ENCODE data around the gene DNAJC27. TPM values are rescaled to one million over a fixed set of nuclear protein-coding genes. Genes with fewer than 3 reads are reported as not detected.

The DNAJC27 gene
- total and polyA plus RNA-seq, 2 donors (not counting 1 experiment from before 2014, with no cell fraction given): 6.0 to 16.6 TPM

GRCh38 chr2:24959761-24960160 lies 12.0 kb downstream of the DNAJC27 start:
- H3K27ac Mint-ChIP-seq: no peak overlapping the region
- no peak overlapping the region for H2AFZ ChIP-seq (ENCODE audit: insufficient read depth, low read depth, low read length, poor library complexity, severe bottlenecking)
- no peaks in the 10 kb centered on the region for H3K79me2 ChIP-seq (ENCODE audit: control insufficient read depth, insufficient read depth, low read length)
- no peak overlapping the region for H3K9ac ChIP-seq (ENCODE audit: low read length)
- ATAC-seq (ENCODE audit: low read depth) (no peak), DNase-seq (no peak)
- peaks cover 11% of the 10 kb centered on the region for H3K9me3 Mint-ChIP-seq (ENCODE audit: insufficient read depth)
- no peak for TF ChIP-seq CTCF (IDR thresholded peaks at IDR 0.05)
- no peak for TF ChIP-seq EZH2 (IDR thresholded peaks at IDR 0.05; ENCODE audit: borderline replicate concordance, insufficient read depth, low read depth, low read length, poor library complexity, severe bottlenecking)
- ChIA-PET POLR2A (no interaction called here), CTCF (no interaction called here)
- no peak overlapping the region for H3K27ac ChIP-seq (ENCODE audit: low read length in 2 of 2)
- H3K27me3 Mint-ChIP-seq: no peaks in the 10 kb centered on the region
- H3K4me3 Mint-ChIP-seq: no peak overlapping the region
- intact Hi-C loops (cut with micrococcal nuclease): no loop called here
- H3K36me3 ChIP-seq (replicated peaks in 1 of 2; ENCODE audit: control extremely low read depth in 1 of 2, control insufficient read depth in 1 of 2, extremely low read depth in 1 of 2, insufficient read depth in 2 of 2, low read length in 1 of 2): peaks cover 17 to 68% of the 10 kb centered on the region in 2 experiments
- H3K9me3 ChIP-seq (ENCODE audit: control extremely low read depth in 1 of 3, control insufficient read depth in 2 of 3, insufficient read depth in 1 of 3, low read length in 2 of 3): peaks cover 2 to 9% (median 3%) of the 10 kb centered on the region in 3 donors
- no peaks in the 10 kb centered on the region for H3K4me1 Mint-ChIP-seq
- H4K20me1 ChIP-seq (ENCODE audit: control insufficient read depth, insufficient read depth, low read length, poor library complexity, severe bottlenecking): no peaks in the 10 kb centered on the region
- H3K4me3 ChIP-seq (ENCODE audit: control extremely low read depth in 1 of 5, extremely low read depth in 1 of 5, insufficient read depth in 1 of 5, low read depth in 2 of 5, low read length in 4 of 5): no peak overlapping the region
- no peak overlapping the region for H3K4me2 ChIP-seq (replicated peaks; ENCODE audit: low read depth, low read length, poor library complexity, severe bottlenecking)
- H3K4me1 ChIP-seq (ENCODE audit: control insufficient read depth in 2 of 2, insufficient read depth in 2 of 2, low read length in 2 of 2): no peaks in the 10 kb centered on the region
- H3K27me3 ChIP-seq (replicated peaks in 1 of 4; ENCODE audit: control extremely low read depth in 1 of 4, control insufficient read depth in 3 of 4, insufficient read depth in 4 of 4, low read length in 3 of 4): no peaks in the 10 kb centered on the region

- Histone ChIP-seq H3K9me3 (ENCODE audit: control extremely low read depth in 1 of 3, control insufficient read depth in 2 of 3, insufficient read depth in 1 of 3, low read length in 2 of 3) (peaks cover 2 to 13% (median 7%) of the 10 kb centered on the region in 3 donors), H3K4me1 (ENCODE audit: control insufficient read depth in 2 of 2, insufficient read depth in 2 of 2, low read length in 2 of 2) (no peaks in the 10 kb centered on the region), H4K20me1 (ENCODE audit: control insufficient read depth, insufficient read depth, low read length, poor library complexity, severe bottlenecking) (no peaks in the 10 kb centered on the region), H3K36me3 (replicated peaks in 1 of 2; ENCODE audit: control extremely low read depth in 1 of 2, control insufficient read depth in 1 of 2, extremely low read depth in 1 of 2, insufficient read depth in 2 of 2, low read length in 1 of 2) (peaks cover 21 to 74% of the 10 kb centered on the region in 2 experiments), H3K9ac (ENCODE audit: low read length) (no peak overlapping the region), H3K79me2 (ENCODE audit: control insufficient read depth, insufficient read depth, low read length) (no peaks in the 10 kb centered on the region), H3K4me3 (ENCODE audit: control extremely low read depth in 1 of 5, extremely low read depth in 1 of 5, insufficient read depth in 1 of 5, low read depth in 2 of 5, low read length in 4 of 5) (no peak overlapping the region), H3K27me3 (replicated peaks in 1 of 4; ENCODE audit: control extremely low read depth in 1 of 4, control insufficient read depth in 3 of 4, insufficient read depth in 4 of 4, low read length in 3 of 4) (no peaks in the 10 kb centered on the region), H3K4me2 (replicated peaks; ENCODE audit: low read depth, low read length, poor library complexity, severe bottlenecking) (no peak overlapping the region), H3K27ac (ENCODE audit: low read length in 2 of 2) (no peak overlapping the region), H2AFZ (ENCODE audit: insufficient read depth, low read depth, low read length, poor library complexity, severe bottlenecking) (no peak overlapping the region)
- POLR2A ChIA-PET: no interaction called here
- CTCF ChIA-PET: no interaction called here
- no peak overlapping the region for H3K4me3 Mint-ChIP-seq
- no peaks in the 10 kb centered on the region for H3K4me1 Mint-ChIP-seq
- WGBS (ENCODE audit: insufficient coverage): 92% methylated on average over 2 of the region's 3 CpGs
- H3K27ac Mint-ChIP-seq: no peak overlapping the region
- ATAC-seq (ENCODE audit: low read depth): no peak
- no peak for DNase-seq
- no peaks in the 10 kb centered on the region for H3K27me3 Mint-ChIP-seq
- intact Hi-C loops (cut with micrococcal nuclease): no loop called here
- H3K9me3 Mint-ChIP-seq (ENCODE audit: insufficient read depth): peaks cover 11% of the 10 kb centered on the region
- TF ChIP-seq CTCF (IDR thresholded peaks at IDR 0.05): no peak
- TF ChIP-seq EZH2 (IDR thresholded peaks at IDR 0.05; ENCODE audit: borderline replicate concordance, insufficient read depth, low read depth, low read length, poor library complexity, severe bottlenecking): no peak
These were observed 13.3 kb downstream of the DNAJC27 start for GRCh38 chr2:24958411-24958935.

Measured in B cell (primary cell).